KMS-11 (cell line): ENCODE results near the gene ITPKB.

Source experiments
- H2AFZ ChIP-seq: fragments of 200-600 bp; sonication (generic); 2 replicates; pipeline ENCODE4 v1.6.1; 2016; ENCODE audit warnings: antibody characterized with exemption, mixed run types, low read depth
- H3K27ac ChIP-seq: fragments of 200-600 bp; sonication (generic); 2 replicates; pipeline ENCODE4 v1.6.1; 2016; ENCODE audit warnings: mild to moderate bottlenecking, mixed run types
- H3K27me3 ChIP-seq: fragments of 200-600 bp; sonication (generic); 2 replicates; pipeline ENCODE4 v1.6.1; 2017; ENCODE audit warnings: mild to moderate bottlenecking, low read depth, mixed run types, moderate library complexity; ENCODE audit not compliant: insufficient read depth
- H3K36me3 ChIP-seq: fragments of 200-600 bp; sonication (generic); 2 replicates; pipeline ENCODE4 v1.6.1; 2017; ENCODE audit warnings: mild to moderate bottlenecking, mixed run types; ENCODE audit not compliant: insufficient read depth
- H3K4me1 ChIP-seq: fragments of 200-600 bp; sonication (generic); 2 replicates; pipeline ENCODE4 v1.6.1; 2016; ENCODE audit warnings: mild to moderate bottlenecking, low read depth, mixed run types; ENCODE audit not compliant: poor library complexity, severe bottlenecking
- H3K4me2 ChIP-seq: fragments of 200-600 bp; sonication (generic); 2 replicates; pipeline ENCODE4 v1.7.0; 2016; ENCODE audit warnings: mild to moderate bottlenecking, mixed run types
- H3K4me3 ChIP-seq: fragments of 200-600 bp; sonication (generic); IDR thresholded peaks from 2 replicates; pipeline ENCODE4 v1.6.1; 2017; ENCODE audit warnings: low read depth, low read length, mixed read lengths; ENCODE audit not compliant: insufficient read depth
- H3K79me2 ChIP-seq: fragments of 200-600 bp; sonication (generic); 2 replicates; pipeline ENCODE4 v1.6.1; 2016; ENCODE audit warnings: low read depth, mixed run types; ENCODE audit not compliant: insufficient read depth
- H3K9ac ChIP-seq: fragments of 200-600 bp; sonication (generic); 2 replicates; pipeline ENCODE4 v1.6.1; 2016; ENCODE audit warnings: mild to moderate bottlenecking, mixed run types
- H4K20me1 ChIP-seq: fragments of 200-600 bp; sonication (generic); 2 replicates; pipeline ENCODE4 v1.6.1; 2016; ENCODE audit warnings: mild to moderate bottlenecking, mixed run types; ENCODE audit not compliant: insufficient read depth
- TF ChIP-seq, protein P1 (sequence below): fragments of 200-600 bp; sonication (generic); conservative IDR thresholded peaks from 2 replicates; pipeline ENCODE4 v1.6.1; 2017; ENCODE audit warnings: low read depth, mild to moderate bottlenecking, antibody characterized with exemption, low read length, moderate library complexity, mixed read lengths

ITPKB gene

DNA sequence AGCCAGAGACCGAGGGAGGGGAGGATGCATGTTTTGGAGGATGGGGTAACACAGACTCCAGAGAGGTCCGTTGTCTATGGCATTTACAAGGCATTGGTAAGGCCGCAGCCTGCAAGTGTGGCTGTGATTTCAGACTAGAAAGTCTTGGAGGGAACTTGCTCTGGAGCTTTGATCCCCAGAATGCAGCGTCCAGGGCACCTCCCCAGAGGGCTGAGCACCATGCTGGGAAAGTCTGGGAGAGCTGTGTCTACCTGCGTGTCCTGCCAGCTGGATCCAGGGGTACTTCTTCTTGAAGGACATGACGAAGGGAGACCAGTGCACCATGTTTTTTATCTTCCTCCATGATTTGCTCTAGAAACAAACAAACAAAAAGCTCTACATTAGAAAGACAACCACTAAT, 90.7 kb downstream of the ITPKB start:
- Histone ChIP-seq H4K20me1 (no peaks in the 10 kb centered on the region), H3K4me3 (no peak overlapping the region), H2AFZ (no peak overlapping the region), H3K36me3 (no peaks in the 10 kb centered on the region; the same call in 1 of the 2 replicates), H3K79me2 (no peaks in the 10 kb centered on the region), H3K4me1 (peaks cover 14% of the 10 kb centered on the region), H3K27me3 (no peaks in the 10 kb centered on the region), H3K4me2 (no peak overlapping the region), H3K27ac (no peak overlapping the region), H3K9ac (no peak overlapping the region)
- TF ChIP-seq, protein P1, sequence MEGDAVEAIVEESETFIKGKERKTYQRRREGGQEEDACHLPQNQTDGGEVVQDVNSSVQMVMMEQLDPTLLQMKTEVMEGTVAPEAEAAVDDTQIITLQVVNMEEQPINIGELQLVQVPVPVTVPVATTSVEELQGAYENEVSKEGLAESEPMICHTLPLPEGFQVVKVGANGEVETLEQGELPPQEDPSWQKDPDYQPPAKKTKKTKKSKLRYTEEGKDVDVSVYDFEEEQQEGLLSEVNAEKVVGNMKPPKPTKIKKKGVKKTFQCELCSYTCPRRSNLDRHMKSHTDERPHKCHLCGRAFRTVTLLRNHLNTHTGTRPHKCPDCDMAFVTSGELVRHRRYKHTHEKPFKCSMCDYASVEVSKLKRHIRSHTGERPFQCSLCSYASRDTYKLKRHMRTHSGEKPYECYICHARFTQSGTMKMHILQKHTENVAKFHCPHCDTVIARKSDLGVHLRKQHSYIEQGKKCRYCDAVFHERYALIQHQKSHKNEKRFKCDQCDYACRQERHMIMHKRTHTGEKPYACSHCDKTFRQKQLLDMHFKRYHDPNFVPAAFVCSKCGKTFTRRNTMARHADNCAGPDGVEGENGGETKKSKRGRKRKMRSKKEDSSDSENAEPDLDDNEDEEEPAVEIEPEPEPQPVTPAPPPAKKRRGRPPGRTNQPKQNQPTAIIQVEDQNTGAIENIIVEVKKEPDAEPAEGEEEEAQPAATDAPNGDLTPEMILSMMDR, result no peak

DNA sequence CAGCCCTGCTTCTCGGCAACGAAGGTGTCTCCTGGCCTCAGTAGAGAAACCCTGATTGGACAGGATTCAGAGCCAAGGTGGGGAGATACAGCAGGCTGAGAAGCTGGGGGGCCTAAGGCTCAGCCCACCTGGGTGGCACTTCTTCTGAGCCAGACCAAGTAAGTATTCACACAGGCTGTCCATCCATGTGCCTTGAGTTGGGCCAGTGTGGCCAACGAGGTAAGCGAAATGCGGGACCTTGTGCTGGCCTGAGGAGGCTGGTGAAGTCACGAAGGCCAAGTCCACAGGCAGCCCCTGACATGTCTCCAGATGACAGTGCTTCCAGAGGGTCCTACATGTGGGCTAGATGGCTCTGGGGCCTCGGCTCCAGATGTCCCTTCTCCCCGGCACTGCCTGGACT, 91.4 kb downstream of the ITPKB start:
- Histone ChIP-seq H3K9ac (no peak overlapping the region), H3K27ac (no peak overlapping the region), H3K36me3 (no peaks in the 10 kb centered on the region; the same call in 1 of the 2 replicates), H4K20me1 (no peaks in the 10 kb centered on the region), H3K4me2 (no peak overlapping the region), H3K27me3 (no peaks in the 10 kb centered on the region), H3K79me2 (no peaks in the 10 kb centered on the region), H3K4me1 (peaks cover 21% of the 10 kb centered on the region), H3K4me3 (no peak overlapping the region), H2AFZ (no peak overlapping the region)
- TF ChIP-seq, protein P1, result no peak

DNA sequence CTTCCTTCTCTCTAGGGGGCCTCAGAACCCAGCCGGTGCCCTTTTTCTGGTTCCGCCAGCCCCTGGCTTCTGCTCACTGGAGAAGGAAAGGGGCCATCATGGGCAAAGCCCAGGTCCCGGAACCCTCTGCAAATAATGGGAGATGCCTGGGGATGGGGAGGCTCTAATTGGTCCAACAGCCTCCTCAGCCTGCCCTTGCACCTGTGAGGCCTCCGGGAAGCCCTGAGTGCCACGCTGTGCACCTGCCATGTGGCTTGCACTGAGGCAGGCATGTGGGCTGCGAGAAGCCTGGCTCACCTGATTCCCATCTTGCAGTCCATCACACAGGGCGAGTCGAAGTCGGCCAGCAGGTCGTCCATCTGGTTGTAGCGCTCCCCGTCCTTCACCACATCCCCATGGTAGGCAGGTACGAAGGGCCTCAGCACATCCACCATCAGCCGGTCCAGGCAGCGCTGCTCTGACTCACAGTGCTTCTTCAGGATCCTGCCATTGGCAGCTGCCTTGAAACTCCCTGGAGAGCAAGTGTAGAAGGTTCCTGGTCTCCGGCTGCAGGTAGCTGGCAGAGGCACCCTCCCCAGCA, 92.1 kb downstream of the ITPKB start:
- Histone ChIP-seq H3K27me3 (no peaks in the 10 kb centered on the region), H2AFZ (no peak overlapping the region), H3K4me1 (peaks cover 21% of the 10 kb centered on the region), H3K79me2 (no peaks in the 10 kb centered on the region), H3K36me3 (no peaks in the 10 kb centered on the region; the same call in 1 of the 2 replicates), H4K20me1 (no peaks in the 10 kb centered on the region), H3K27ac (no peak overlapping the region), H3K9ac (no peak overlapping the region), H3K4me3 (no peak overlapping the region), H3K4me2 (no peak overlapping the region)
- TF ChIP-seq, protein P1, result no peak

DNA sequence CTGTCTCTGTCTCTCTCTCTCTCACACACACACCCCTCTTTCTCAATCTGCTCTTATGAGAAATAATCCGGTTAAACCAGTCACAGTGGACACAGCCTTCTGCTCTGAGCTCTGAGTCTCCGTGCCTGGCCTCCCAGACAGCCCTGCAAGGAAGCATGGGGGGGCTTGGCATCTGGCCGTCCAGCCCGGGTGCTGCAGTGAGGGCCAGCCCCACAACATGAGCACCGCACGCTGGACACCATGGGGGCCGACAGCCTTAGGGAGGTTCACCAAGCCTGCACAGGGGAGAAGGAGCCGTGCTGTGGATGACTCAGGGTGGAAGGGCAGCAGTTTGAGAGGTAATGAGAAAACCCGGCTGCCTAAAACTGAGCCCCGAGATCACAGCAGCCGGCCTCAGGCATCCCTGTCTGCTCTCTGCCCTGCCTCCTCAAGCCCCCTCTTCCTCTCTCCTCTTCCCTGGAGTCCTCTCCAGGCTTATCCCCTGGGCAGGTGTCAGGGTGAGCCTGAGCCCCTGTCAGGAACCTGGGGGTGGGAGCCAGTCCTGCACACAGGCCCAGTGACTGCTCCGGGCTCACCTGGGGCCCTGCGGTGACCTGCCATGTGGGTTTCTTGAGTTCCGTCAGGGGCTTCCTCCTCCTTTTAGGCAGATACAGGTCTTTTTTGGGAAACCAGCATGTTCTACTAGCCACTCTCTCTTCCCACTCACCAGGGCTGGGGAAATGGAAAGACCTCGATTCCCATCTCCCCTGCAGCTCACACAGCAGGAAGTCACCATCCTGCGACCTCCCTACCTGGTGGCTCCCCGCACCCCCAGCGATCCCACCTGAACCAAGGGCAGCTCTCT, 92.8 kb downstream of the ITPKB start:
- Histone ChIP-seq H3K27ac (no peak overlapping the region), H3K36me3 (no peaks in the 10 kb centered on the region; the same call in 1 of the 2 replicates), H3K27me3 (no peaks in the 10 kb centered on the region), H3K4me1 (peaks cover 21% of the 10 kb centered on the region), H3K4me3 (no peak overlapping the region), H3K79me2 (no peaks in the 10 kb centered on the region), H3K4me2 (no peak overlapping the region), H2AFZ (no peak overlapping the region), H3K9ac (no peak overlapping the region), H4K20me1 (no peaks in the 10 kb centered on the region)
- TF ChIP-seq, protein P1, result no peak
